GM19193 (cell line): ENCODE results near the gene DDX56.

Source experiments
- POLR2A ChIP-seq: IDR thresholded peaks from 4 replicates; pipeline ENCODE4 v1.6.1; 2011; ENCODE audit not compliant: insufficient read depth, insufficient read length; ENCODE audit errors: extremely low read depth

Gene DDX56

GRCh38 chr7:44576228-44576627, 2.5 kb upstream of the DDX56 start:
- TF ChIP-seq POLR2A = no peak

GRCh38 chr7:44575054-44575453, 1.3 kb upstream of the DDX56 start:
- TF ChIP-seq POLR2A = no peak

- no peak for TF ChIP-seq POLR2A
These were observed 672 bp upstream of the DDX56 start for GRCh38 chr7:44574287-44574872.

- TF ChIP-seq POLR2A = no peak
These were observed 937 bp downstream of the DDX56 start for GRCh38 chr7:44572771-44573170.

- TF ChIP-seq POLR2A = no peak
These were observed 3.7 kb downstream of the DDX56 start for GRCh38 chr7:44569959-44570358.

GRCh38 chr7:44568771-44569560, 4.7 kb downstream of the DDX56 start:
- no peak for TF ChIP-seq POLR2A

GRCh38 chr7:44567884-44568283, 5.8 kb downstream of the DDX56 start:
- no peak for TF ChIP-seq POLR2A

- no peak for TF ChIP-seq POLR2A
These were observed 7.0 kb downstream of the DDX56 start for GRCh38 chr7:44566680-44567079.

GRCh38 chr7:44565795-44566559, 7.7 kb downstream of the DDX56 start:
- TF ChIP-seq POLR2A = no peak

- peak; percentile 13 for TF ChIP-seq POLR2A
These were observed 8.5 kb downstream of the DDX56 start for GRCh38 chr7:44565097-44565794.

GRCh38 chr7:44564606-44565005, 9.1 kb downstream of the DDX56 start:
- no peak for TF ChIP-seq POLR2A

GRCh38 chr7:44563171-44563679, 10.5 kb downstream of the DDX56 start:
- TF ChIP-seq POLR2A = no peak

- no peak for TF ChIP-seq POLR2A
These were observed 11.6 kb downstream of the DDX56 start for GRCh38 chr7:44561962-44562621.

- TF ChIP-seq POLR2A = no peak
These were observed 12.2 kb downstream of the DDX56 start for GRCh38 chr7:44561481-44561880.
